GM20000 (cell line): Measurements from ENCODE around the gene TSPAN13.

Source experiments
- DNase-seq: peaks from one replicate; pipeline ENCODE4 v3.0.0; 2012; ENCODE audit warnings: low spot score
- CTCF ChIP-seq: IDR thresholded peaks from 2 replicates; pipeline ENCODE4 v1.5.1; 2012; ENCODE audit warnings: mild to moderate bottlenecking, control low read depth; ENCODE audit errors: extremely low read depth, missing control alignments

The TSPAN13 gene

GRCh38 chr7:16786257-16786656 is 32.7 kb downstream of the TSPAN13 start:
- no peak for DNase-seq
- no peak for TF ChIP-seq CTCF

GRCh38 chr7:16787127-16787526 is 33.6 kb downstream of the TSPAN13 start:
- TF ChIP-seq CTCF: no peak

GRCh38 chr7:16791071-16791470 is 37.5 kb downstream of the TSPAN13 start:
- no peak for TF ChIP-seq CTCF
- no peak for DNase-seq

More at GRCh38 chr7:16787127-16787526, 33.6 kb downstream of the TSPAN13 start:
- no peak for DNase-seq

GRCh38 chr7:16791905-16792698 is 38.5 kb downstream of the TSPAN13 start:
- DNase-seq: no peak
- no peak for TF ChIP-seq CTCF

- TF ChIP-seq CTCF: no peak
Observed at GRCh38 chr7:16794986-16795385, 41.4 kb downstream of the TSPAN13 start.

GRCh38 chr7:16795624-16796023 is 42.1 kb downstream of the TSPAN13 start:
- DNase-seq: no peak
- TF ChIP-seq CTCF: no peak

More at GRCh38 chr7:16794986-16795385, 41.4 kb downstream of the TSPAN13 start:
- DNase-seq: no peak

- TF ChIP-seq CTCF: no peak
- DNase-seq: peak; percentile 56
Observed at GRCh38 chr7:16801111-16801542, 47.6 kb downstream of the TSPAN13 start.
